SK-N-SH (cell line): ENCODE data around the gene MLXIP. TPM values are rescaled to one million over a fixed set of nuclear protein-coding genes. Genes with fewer than 3 reads are reported as not detected.

Experiments used
- CTCF ChIA-PET: fragments of 300-600, 350-600 bp; formaldehyde crosslinking; extraction: SDS; loops from one replicate; lab custom pipeline; 2021; lab: Yijun Ruan, JAX
- POLR2A ChIA-PET: fragments of 350-600 bp; sonication (Branson Sonifier 250); formaldehyde crosslinking; extraction: SDS; loops from one replicate; lab custom pipeline; 2020; ENCODE audit warnings: antibody characterized with exemption, inconsistent platforms; lab: Yijun Ruan, JAX
- DNase-seq: peaks from one replicate; pipeline ENCODE4 v3.0.0; 2012
- H2AFZ ChIP-seq: fragments of 200-600 bp; sonication (generic); 2 replicates; pipeline ENCODE4 v1.8.1; 2016; ENCODE audit warnings: antibody characterized with exemption, mild to moderate bottlenecking, low read depth
- H3F3A ChIP-seq: fragments of 200-600 bp; sonication (generic); replicated peaks from 2 replicates; pipeline ENCODE3; 2016; ENCODE audit warnings: antibody characterized with exemption, mild to moderate bottlenecking; ENCODE audit not compliant: insufficient read depth
- H3K27ac ChIP-seq, 2 experiments: fragments of 200-500 bp in 1 of 2; fragments of 200-600 bp in 1 of 2; sonication (Bioruptor generic) in 1 of 2; sonication (generic), shearing (Covaris generic) in 1 of 2; 2 replicates each; pipeline versions ENCODE4 v1.5.1 to v1.6.1; 2014 to 2016; ENCODE audit warnings: low read depth in 2 of 2, inconsistent platforms in 1 of 2, low read length in 1 of 2, mild to moderate bottlenecking in 1 of 2, mixed read lengths in 1 of 2
- H3K27me3 ChIP-seq: fragments of 200-600 bp; sonication (generic), shearing (Covaris generic); 2 replicates; pipeline ENCODE4 v1.6.1; 2016; ENCODE audit warnings: mixed run types; ENCODE audit not compliant: insufficient read depth
- H3K36me3 ChIP-seq, 2 experiments: fragments of 200-500 bp in 1 of 2; fragments of 200-600 bp in 1 of 2; sonication (Bioruptor generic) in 1 of 2; sonication (generic) in 1 of 2; replicated peaks in 1 of 2; 2 replicates each; pipeline versions ENCODE3 to v1.5.1; 2014 to 2016; ENCODE audit warnings: low read length in 1 of 2, mild to moderate bottlenecking in 1 of 2; ENCODE audit not compliant: insufficient read depth in 2 of 2, control insufficient read depth in 1 of 2
- H3K4me1 ChIP-seq, 2 experiments: fragments of 200-500 bp in 1 of 2; fragments of 200-600 bp in 1 of 2; sonication (Bioruptor generic) in 1 of 2; sonication (generic), shearing (Covaris generic) in 1 of 2; 2 replicates each; pipeline versions ENCODE4 v1.5.1 to v1.6.1; 2014 to 2016; ENCODE audit warnings: low read depth in 1 of 2, low read length in 1 of 2, mixed run types in 1 of 2; ENCODE audit not compliant: insufficient read depth in 2 of 2, control insufficient read depth in 1 of 2
- H3K4me2 ChIP-seq: fragments of 200-600 bp; sonication (generic), shearing (Covaris generic); 2 replicates; pipeline ENCODE4 v1.6.1; 2017; ENCODE audit warnings: mixed run types
- H3K4me3 ChIP-seq, 2 experiments: fragments of 200-500 bp in 1 of 2; fragments of 200-600 bp in 1 of 2; sonication (Bioruptor generic) in 1 of 2; sonication (generic), shearing (Covaris generic) in 1 of 2; 2 replicates each; pipeline versions ENCODE4 v1.5.1 to v1.8.1; 2014 to 2016; ENCODE audit warnings: low read depth in 2 of 2, inconsistent platforms in 1 of 2, low read length in 1 of 2, mild to moderate bottlenecking in 1 of 2, mixed read lengths in 1 of 2, moderate library complexity in 1 of 2
- H3K79me2 ChIP-seq: fragments of 200-600 bp; sonication (generic); 2 replicates; pipeline ENCODE4 v1.8.1; 2017; ENCODE audit warnings: mild to moderate bottlenecking; ENCODE audit not compliant: insufficient read depth
- H3K9ac ChIP-seq: fragments of 200-600 bp; sonication (generic); 2 replicates; pipeline ENCODE4 v1.6.1; 2017; ENCODE audit warnings: mixed run types
- H3K9me2 ChIP-seq: fragments of 200-600 bp; sonication (generic); 2 replicates; pipeline ENCODE4 v1.6.1; 2017; ENCODE audit warnings: mixed run types
- H3K9me3 ChIP-seq: fragments of 200-600 bp; sonication (generic); 2 replicates; pipeline ENCODE4 v1.6.1; 2017; ENCODE audit warnings: mixed run types, mild to moderate bottlenecking, moderate library complexity
- H4K20me1 ChIP-seq: fragments of 200-600 bp; sonication (generic); 2 replicates; pipeline ENCODE4 v1.6.1; 2017; ENCODE audit warnings: mild to moderate bottlenecking, mixed run types; ENCODE audit not compliant: insufficient read depth
- EP300 ChIP-seq, 2 experiments: IDR thresholded peaks; 2 replicates each; pipeline versions ENCODE4 v1.4.0 to v1.6.1; 2012; ENCODE audit warnings: borderline replicate concordance in 1 of 2, low read depth in 1 of 2, low read length in 1 of 2
- FOSL2 ChIP-seq: IDR thresholded peaks from 2 replicates; pipeline ENCODE4 v1.4.0; 2012; ENCODE audit warnings: low read depth, mild to moderate bottlenecking, moderate library complexity, borderline replicate concordance
- FOXM1 ChIP-seq: IDR thresholded peaks from 2 replicates; pipeline ENCODE4 v1.4.0; 2012; ENCODE audit warnings: low read depth, mild to moderate bottlenecking
- GABPA ChIP-seq: IDR thresholded peaks from 2 replicates; pipeline ENCODE4 v1.4.0; 2012; ENCODE audit warnings: low read depth, mild to moderate bottlenecking
- MEF2A ChIP-seq: IDR thresholded peaks from 2 replicates; pipeline ENCODE4 v1.4.0; 2012; ENCODE audit warnings: low read depth, borderline replicate concordance
- MXI1 ChIP-seq: IDR thresholded peaks from 2 replicates; pipeline ENCODE4 v1.6.1; 2012; ENCODE audit warnings: mild to moderate bottlenecking, low read depth, low read length, improper control_type of control experiment
- NFIC ChIP-seq: IDR thresholded peaks from 2 replicates; pipeline ENCODE4 v1.4.0; 2012; ENCODE audit warnings: borderline replicate concordance
- NRF1 ChIP-seq: IDR thresholded peaks from 2 replicates; pipeline ENCODE4 v1.6.1; 2012; ENCODE audit warnings: low read depth, mild to moderate bottlenecking, low read length
- POLR2AphosphoS5 ChIP-seq: IDR thresholded peaks from 2 replicates; pipeline ENCODE4 v1.6.1; 2012; ENCODE audit warnings: low read depth, low read length
- RAD21 ChIP-seq: IDR thresholded peaks from 2 replicates; pipeline ENCODE4 v1.6.1; 2012; ENCODE audit warnings: mild to moderate bottlenecking, low read length
- RFX5 ChIP-seq: IDR thresholded peaks from 2 replicates; pipeline ENCODE4 v1.6.1; 2012; ENCODE audit warnings: mild to moderate bottlenecking, improper control_type of control experiment, low read length
- SIN3A ChIP-seq: IDR thresholded peaks from 2 replicates; pipeline ENCODE4 v1.6.1; 2012; ENCODE audit warnings: low read depth, mild to moderate bottlenecking, low read length, moderate library complexity, borderline replicate concordance
- SMC3 ChIP-seq: IDR thresholded peaks from 2 replicates; pipeline ENCODE4 v1.6.1; 2012; ENCODE audit warnings: low read depth, low read length, improper control_type of control experiment
- TAF1 ChIP-seq: IDR thresholded peaks from 2 replicates; pipeline ENCODE4 v1.6.1; 2012; ENCODE audit warnings: low read depth, mild to moderate bottlenecking, low read length, moderate library complexity, borderline replicate concordance
- TEAD4 ChIP-seq: IDR thresholded peaks from 2 replicates; pipeline ENCODE4 v1.4.0; 2012; ENCODE audit warnings: mild to moderate bottlenecking, borderline replicate concordance; ENCODE audit not compliant: insufficient read depth
- WGBS: methylation state at CpG from one replicate; pipeline ENCODE4 v1.1.6; 2017; ENCODE audit warnings: low lambda C conversion rate; 5-methylcytosine and 5-hydroxymethylcytosine counted together
- polyA plus RNA-seq, 3 experiments: library from polyadenylated mRNA; depleted of rRNA; stranded (reverse); fragments of >200 nt; gene quantifications; 2 replicates each; pipeline ENCODE4 v1.2.3, GENCODE V29; 2012
- TF ChIP-seq, protein P1 (sequence below): IDR thresholded peaks from 2 replicates; pipeline ENCODE4; 2012
- TF ChIP-seq, protein P2 (sequence below): fragments of 150-350 bp; IDR thresholded peaks from 2 replicates; pipeline ENCODE4 v1.6.1; 2017; ENCODE audit warnings: antibody characterized with exemption, low read length, low read depth, borderline replicate concordance
- TF ChIP-seq, protein P3 (sequence below): IDR thresholded peaks from 2 replicates; pipeline ENCODE4 v1.6.1; 2012; ENCODE audit warnings: mild to moderate bottlenecking, low read depth, low read length, moderate library complexity
- TF ChIP-seq, protein P4 (sequence below): fragments of 150-350 bp; IDR thresholded peaks from 2 replicates; pipeline ENCODE4 v1.6.1; 2016; ENCODE audit warnings: mild to moderate bottlenecking, low read depth, low read length

Gene MLXIP
- polyA plus RNA-seq, 1 of the 3 experiments (the other 2 are of a cell fraction): 11.0 TPM

DNA sequence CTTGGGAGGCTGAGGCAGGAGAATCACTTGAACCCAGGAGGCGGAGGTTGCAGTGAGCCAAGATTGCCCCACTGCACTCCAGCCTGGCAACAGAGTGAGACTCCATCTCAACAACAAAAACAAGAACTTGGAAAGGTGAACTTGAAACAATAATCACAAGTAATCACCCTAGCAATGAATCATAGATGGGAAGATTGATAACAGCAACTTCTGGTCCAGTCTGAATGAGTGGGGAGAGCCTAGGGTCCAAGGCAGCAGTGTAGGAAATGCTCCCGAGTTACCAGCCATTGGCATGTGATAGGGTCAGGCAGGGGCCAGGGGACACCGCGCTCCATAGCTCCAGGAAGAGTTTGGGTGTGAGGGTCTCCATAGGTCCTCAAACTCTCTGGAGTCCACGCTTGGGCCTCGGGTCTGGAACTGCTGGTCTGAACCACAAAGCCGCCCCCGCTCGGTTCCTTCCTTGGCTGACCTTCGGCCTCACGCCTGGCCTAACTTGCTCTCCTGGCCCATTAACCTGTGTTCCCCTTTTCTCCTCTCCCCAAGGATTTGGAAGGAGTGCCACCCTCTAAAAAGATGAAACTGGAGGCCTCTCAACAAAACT, 19.9 kb upstream of the MLXIP start:
- H3K27me3 ChIP-seq: no peaks in the 10 kb centered on the region
- POLR2A ChIA-PET: interaction anchor here (0.6 kb wide), 1 partner anchor 30 kb away, joined by 3 read pairs; no protein-coding TSS in a partner anchor

More for the DNA sequence above, 19.9 kb upstream of the MLXIP start:
- DNase-seq: no peak
- no peak overlapping the region for H3K27ac ChIP-seq
- no peak overlapping the region for H3K4me2 ChIP-seq
- WGBS: 98% methylated on average over 9 of the region's 11 CpGs
- H3K9ac ChIP-seq: no peak overlapping the region
- peaks cover 19 to 37% of the 10 kb centered on the region in 2 experiments for H3K36me3 ChIP-seq
- H3K4me1 ChIP-seq: peaks cover 11 to 15% of the 10 kb centered on the region in 2 experiments; a peak in 2 of 4 replicates
- H3K9me2 ChIP-seq: no peaks in the 10 kb centered on the region
- no peak overlapping the region for H2AFZ ChIP-seq
- peaks cover 12% of the 10 kb centered on the region; the same call in 1 of the 2 replicates for H3K79me2 ChIP-seq
- TF ChIP-seq, protein P1, sequence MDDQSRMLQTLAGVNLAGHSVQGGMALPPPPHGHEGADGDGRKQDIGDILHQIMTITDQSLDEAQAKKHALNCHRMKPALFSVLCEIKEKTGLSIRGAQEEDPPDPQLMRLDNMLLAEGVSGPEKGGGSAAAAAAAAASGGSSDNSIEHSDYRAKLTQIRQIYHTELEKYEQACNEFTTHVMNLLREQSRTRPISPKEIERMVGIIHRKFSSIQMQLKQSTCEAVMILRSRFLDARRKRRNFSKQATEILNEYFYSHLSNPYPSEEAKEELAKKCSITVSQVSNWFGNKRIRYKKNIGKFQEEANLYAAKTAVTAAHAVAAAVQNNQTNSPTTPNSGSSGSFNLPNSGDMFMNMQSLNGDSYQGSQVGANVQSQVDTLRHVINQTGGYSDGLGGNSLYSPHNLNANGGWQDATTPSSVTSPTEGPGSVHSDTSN: no peak
- TF ChIP-seq GABPA (no peak), SMC3 (no peak), POLR2AphosphoS5 (no peak), EP300 (IDR thresholded peaks at IDR 0.05; ENCODE audit: borderline replicate concordance in 1 of 2, low read depth in 1 of 2, low read length in 1 of 2) (no peak), TAF1 (no peak), RAD21 (no peak), FOSL2 (no peak), TEAD4 (no peak), NRF1 (no peak), MEF2A (no peak), MXI1 (no peak), FOXM1 (no peak), RFX5 (no peak), NFIC (no peak), SIN3A (no peak)
- TF ChIP-seq, protein P2, sequence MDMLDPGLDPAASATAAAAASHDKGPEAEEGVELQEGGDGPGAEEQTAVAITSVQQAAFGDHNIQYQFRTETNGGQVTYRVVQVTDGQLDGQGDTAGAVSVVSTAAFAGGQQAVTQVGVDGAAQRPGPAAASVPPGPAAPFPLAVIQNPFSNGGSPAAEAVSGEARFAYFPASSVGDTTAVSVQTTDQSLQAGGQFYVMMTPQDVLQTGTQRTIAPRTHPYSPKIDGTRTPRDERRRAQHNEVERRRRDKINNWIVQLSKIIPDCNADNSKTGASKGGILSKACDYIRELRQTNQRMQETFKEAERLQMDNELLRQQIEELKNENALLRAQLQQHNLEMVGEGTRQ: no peak
- TF ChIP-seq, protein P3, sequence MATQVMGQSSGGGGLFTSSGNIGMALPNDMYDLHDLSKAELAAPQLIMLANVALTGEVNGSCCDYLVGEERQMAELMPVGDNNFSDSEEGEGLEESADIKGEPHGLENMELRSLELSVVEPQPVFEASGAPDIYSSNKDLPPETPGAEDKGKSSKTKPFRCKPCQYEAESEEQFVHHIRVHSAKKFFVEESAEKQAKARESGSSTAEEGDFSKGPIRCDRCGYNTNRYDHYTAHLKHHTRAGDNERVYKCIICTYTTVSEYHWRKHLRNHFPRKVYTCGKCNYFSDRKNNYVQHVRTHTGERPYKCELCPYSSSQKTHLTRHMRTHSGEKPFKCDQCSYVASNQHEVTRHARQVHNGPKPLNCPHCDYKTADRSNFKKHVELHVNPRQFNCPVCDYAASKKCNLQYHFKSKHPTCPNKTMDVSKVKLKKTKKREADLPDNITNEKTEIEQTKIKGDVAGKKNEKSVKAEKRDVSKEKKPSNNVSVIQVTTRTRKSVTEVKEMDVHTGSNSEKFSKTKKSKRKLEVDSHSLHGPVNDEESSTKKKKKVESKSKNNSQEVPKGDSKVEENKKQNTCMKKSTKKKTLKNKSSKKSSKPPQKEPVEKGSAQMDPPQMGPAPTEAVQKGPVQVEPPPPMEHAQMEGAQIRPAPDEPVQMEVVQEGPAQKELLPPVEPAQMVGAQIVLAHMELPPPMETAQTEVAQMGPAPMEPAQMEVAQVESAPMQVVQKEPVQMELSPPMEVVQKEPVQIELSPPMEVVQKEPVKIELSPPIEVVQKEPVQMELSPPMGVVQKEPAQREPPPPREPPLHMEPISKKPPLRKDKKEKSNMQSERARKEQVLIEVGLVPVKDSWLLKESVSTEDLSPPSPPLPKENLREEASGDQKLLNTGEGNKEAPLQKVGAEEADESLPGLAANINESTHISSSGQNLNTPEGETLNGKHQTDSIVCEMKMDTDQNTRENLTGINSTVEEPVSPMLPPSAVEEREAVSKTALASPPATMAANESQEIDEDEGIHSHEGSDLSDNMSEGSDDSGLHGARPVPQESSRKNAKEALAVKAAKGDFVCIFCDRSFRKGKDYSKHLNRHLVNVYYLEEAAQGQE: no peak
- TF ChIP-seq, protein P4, sequence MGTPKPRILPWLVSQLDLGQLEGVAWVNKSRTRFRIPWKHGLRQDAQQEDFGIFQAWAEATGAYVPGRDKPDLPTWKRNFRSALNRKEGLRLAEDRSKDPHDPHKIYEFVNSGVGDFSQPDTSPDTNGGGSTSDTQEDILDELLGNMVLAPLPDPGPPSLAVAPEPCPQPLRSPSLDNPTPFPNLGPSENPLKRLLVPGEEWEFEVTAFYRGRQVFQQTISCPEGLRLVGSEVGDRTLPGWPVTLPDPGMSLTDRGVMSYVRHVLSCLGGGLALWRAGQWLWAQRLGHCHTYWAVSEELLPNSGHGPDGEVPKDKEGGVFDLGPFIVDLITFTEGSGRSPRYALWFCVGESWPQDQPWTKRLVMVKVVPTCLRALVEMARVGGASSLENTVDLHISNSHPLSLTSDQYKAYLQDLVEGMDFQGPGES: no peak
- H4K20me1 ChIP-seq: no peaks in the 10 kb centered on the region
- peaks cover 31% of the 10 kb centered on the region for H3F3A ChIP-seq
- no peak overlapping the region for H3K4me3 ChIP-seq
- CTCF ChIA-PET: interaction anchor here (0.6 to 2.4 kb wide), 2 partner anchors 65 to 579 kb away, joined by 3 to 13 read pairs; no protein-coding TSS in a partner anchor
- no peaks in the 10 kb centered on the region for H3K9me3 ChIP-seq
